Measurements from ENCODE around the gene CASZ1. TPM values are rescaled to one million over a fixed set of nuclear protein-coding genes. Genes with fewer than 3 reads are reported as not detected.

Gene CASZ1
- total RNA-seq, 1 donor from 2014 or later = 18.3 TPM

GRCh38 chr1:10760566-10761502 lies 35.6 kb downstream of the CASZ1 start:
- TF ChIP-seq, protein P1, sequence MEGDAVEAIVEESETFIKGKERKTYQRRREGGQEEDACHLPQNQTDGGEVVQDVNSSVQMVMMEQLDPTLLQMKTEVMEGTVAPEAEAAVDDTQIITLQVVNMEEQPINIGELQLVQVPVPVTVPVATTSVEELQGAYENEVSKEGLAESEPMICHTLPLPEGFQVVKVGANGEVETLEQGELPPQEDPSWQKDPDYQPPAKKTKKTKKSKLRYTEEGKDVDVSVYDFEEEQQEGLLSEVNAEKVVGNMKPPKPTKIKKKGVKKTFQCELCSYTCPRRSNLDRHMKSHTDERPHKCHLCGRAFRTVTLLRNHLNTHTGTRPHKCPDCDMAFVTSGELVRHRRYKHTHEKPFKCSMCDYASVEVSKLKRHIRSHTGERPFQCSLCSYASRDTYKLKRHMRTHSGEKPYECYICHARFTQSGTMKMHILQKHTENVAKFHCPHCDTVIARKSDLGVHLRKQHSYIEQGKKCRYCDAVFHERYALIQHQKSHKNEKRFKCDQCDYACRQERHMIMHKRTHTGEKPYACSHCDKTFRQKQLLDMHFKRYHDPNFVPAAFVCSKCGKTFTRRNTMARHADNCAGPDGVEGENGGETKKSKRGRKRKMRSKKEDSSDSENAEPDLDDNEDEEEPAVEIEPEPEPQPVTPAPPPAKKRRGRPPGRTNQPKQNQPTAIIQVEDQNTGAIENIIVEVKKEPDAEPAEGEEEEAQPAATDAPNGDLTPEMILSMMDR (IDR thresholded peaks at IDR 0.05; ENCODE audit: partially characterized antibody, unreplicated experiment) = no peak
- Mint-ChIP-seq H3K9me3 (ENCODE audit: unreplicated experiment) (peaks cover 9% of the 10 kb centered on the region), H3K27me3 (ENCODE audit: unreplicated experiment) (peaks cover 11% of the 10 kb centered on the region), H3K27ac (ENCODE audit: unreplicated experiment) (no peak overlapping the region), H3K4me1 (ENCODE audit: low read depth, unreplicated experiment) (peaks cover 13% of the 10 kb centered on the region), H3K36me3 (ENCODE audit: unreplicated experiment) (no peaks in the 10 kb centered on the region), H3K4me3 (ENCODE audit: unreplicated experiment) (no peak overlapping the region)
- no peak for DNase-seq

GRCh38 chr1:10759413-10760200 lies 36.8 kb downstream of the CASZ1 start:
- no peak for DNase-seq
- peaks cover 7% of the 10 kb centered on the region for H3K9me3 Mint-ChIP-seq (ENCODE audit: unreplicated experiment)
- no peak overlapping the region for H3K27ac Mint-ChIP-seq (ENCODE audit: unreplicated experiment)
- no peaks in the 10 kb centered on the region for H3K36me3 Mint-ChIP-seq (ENCODE audit: unreplicated experiment)
- H3K4me3 Mint-ChIP-seq (ENCODE audit: unreplicated experiment) = no peak overlapping the region
- TF ChIP-seq, protein P1 (IDR thresholded peaks at IDR 0.05; ENCODE audit: partially characterized antibody, unreplicated experiment) = no peak
- H3K27me3 Mint-ChIP-seq (ENCODE audit: unreplicated experiment) = peaks cover 9% of the 10 kb centered on the region
- H3K4me1 Mint-ChIP-seq (ENCODE audit: low read depth, unreplicated experiment) = peaks cover 18% of the 10 kb centered on the region

DNA sequence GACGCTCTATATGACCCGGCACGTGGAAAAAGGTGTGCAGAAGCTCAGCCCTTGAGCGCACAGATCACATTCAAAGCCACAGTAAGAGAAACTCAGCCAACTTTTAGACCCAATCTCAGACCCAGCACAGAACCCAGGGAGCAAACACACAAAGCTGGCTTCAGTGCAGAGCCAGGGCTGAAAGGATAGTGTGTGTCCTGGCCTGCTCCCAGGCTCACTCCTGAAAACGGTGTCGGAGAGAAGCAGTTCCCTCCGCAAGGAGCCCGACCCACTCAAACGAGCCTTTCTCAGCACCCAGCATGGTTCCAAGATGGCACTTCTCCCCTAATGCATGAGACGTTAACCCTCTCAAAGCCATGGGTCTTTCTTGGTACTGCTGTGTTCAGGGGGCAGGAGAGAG lies 39.6 kb downstream of the CASZ1 start:
- DNase-seq = no peak
- Mint-ChIP-seq H3K27me3 (ENCODE audit: unreplicated experiment) (peaks cover 15% of the 10 kb centered on the region), H3K9me3 (ENCODE audit: unreplicated experiment) (peaks cover 16% of the 10 kb centered on the region), H3K27ac (ENCODE audit: unreplicated experiment) (peak overlapping the region; percentile 81), H3K36me3 (ENCODE audit: unreplicated experiment) (no peaks in the 10 kb centered on the region), H3K4me3 (ENCODE audit: unreplicated experiment) (peak overlapping the region; percentile 43), H3K4me1 (ENCODE audit: low read depth, unreplicated experiment) (peaks cover 32% of the 10 kb centered on the region)
- TF ChIP-seq, protein P1 (IDR thresholded peaks at IDR 0.05; ENCODE audit: partially characterized antibody, unreplicated experiment) = no peak

DNA sequence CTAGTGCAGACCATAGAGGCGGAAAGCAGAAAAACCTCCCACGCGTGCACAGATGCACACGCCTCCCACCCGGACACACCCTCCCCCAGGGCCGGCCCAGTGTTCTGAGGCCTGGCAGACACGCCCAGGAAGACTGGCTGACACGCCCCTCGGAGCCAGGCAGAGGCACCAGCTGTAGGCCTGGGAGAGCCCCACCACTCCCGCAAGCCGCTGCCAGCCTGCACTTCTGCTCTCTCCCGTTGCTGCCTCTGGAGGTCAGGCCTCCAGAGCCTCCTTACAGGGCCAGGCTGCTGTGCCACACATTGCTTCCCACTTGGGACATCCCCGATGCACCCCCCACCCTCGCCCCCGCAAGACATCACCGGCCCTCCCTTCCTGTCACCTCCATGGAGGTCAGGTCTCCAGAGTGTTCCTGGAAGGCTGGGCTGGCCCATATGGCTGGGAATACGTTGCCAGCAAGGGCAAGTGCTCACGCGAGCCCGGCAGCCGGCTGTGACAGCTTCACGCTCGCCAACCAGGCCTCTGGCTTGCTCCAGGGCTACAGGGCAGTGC lies 40.4 kb downstream of the CASZ1 start:
- peaks cover 34% of the 10 kb centered on the region for H3K4me1 Mint-ChIP-seq (ENCODE audit: low read depth, unreplicated experiment)
- H3K4me3 Mint-ChIP-seq (ENCODE audit: unreplicated experiment) = no peak overlapping the region
- peak overlapping the region; percentile 81 for H3K27ac Mint-ChIP-seq (ENCODE audit: unreplicated experiment)

More for the DNA sequence above, 40.4 kb downstream of the CASZ1 start:
- Mint-ChIP-seq H3K36me3 (ENCODE audit: unreplicated experiment) (no peaks in the 10 kb centered on the region), H3K9me3 (ENCODE audit: unreplicated experiment) (peaks cover 16% of the 10 kb centered on the region), H3K27me3 (ENCODE audit: unreplicated experiment) (peaks cover 15% of the 10 kb centered on the region)
- DNase-seq = peak; percentile 81
- TF ChIP-seq, protein P1 (IDR thresholded peaks at IDR 0.05; ENCODE audit: partially characterized antibody, unreplicated experiment) = no peak
